Uterus (tissue), 2 donors: Measurements from ENCODE around the gene POGK.

Experiments
- POLR2A ChIP-seq, 2 donors: fragments of 450-650 bp; IDR thresholded peaks; one replicate each; pipeline ENCODE4 v1.6.1; 2016; ENCODE audit warnings: antibody characterized with exemption in 2 of 2, mild to moderate bottlenecking in 1 of 2, moderate library complexity in 1 of 2
- TF ChIP-seq, protein P1 (sequence below), 4 experiments: fragments of 200-600 bp in 2 of 4; fragments of 450-650 bp in 2 of 4; sonication (generic) in 2 of 4; IDR thresholded peaks; one replicate each; pipeline ENCODE4 v1.5.1; 2016 to 2019; ENCODE audit warnings: antibody characterized with exemption in 4 of 4, mild to moderate bottlenecking in 2 of 4, moderate library complexity in 1 of 4

DNA sequence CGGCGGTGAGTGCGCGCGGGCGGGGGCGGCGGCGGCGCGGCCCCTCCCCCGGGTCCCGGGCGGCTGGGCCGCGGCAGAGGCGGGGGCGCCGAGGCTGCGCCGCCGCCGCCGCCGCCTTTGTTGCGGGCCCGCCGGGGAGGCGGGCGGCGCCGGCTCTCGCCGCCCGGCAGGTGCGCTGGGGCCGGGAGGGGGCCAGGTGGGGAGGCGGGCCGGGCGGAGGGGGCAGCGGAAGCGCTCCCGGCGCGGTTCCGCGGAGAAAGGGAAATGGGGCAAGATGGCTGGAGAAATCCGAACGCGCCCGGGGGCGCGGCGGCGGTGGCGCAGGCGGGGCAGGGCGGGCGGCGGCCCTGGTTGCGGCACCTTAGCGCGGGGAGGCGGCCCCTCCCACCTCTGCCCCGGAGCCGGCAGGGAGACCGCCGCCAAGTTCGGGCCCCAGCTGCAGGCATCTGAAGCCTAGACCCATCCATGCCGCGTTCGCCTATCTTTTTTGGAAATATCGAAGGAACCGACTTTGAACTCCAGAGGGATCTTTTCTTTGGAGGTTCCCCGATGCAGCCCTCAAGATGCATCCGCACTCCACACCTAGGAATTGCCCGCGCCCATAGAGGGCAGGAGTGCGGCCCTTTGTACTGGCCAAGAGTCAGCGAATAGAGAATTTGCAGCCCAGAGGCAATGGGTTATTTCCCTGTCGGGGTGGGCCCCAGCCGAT lies 479 bp downstream of the POGK start:
- TF ChIP-seq, protein P1, sequence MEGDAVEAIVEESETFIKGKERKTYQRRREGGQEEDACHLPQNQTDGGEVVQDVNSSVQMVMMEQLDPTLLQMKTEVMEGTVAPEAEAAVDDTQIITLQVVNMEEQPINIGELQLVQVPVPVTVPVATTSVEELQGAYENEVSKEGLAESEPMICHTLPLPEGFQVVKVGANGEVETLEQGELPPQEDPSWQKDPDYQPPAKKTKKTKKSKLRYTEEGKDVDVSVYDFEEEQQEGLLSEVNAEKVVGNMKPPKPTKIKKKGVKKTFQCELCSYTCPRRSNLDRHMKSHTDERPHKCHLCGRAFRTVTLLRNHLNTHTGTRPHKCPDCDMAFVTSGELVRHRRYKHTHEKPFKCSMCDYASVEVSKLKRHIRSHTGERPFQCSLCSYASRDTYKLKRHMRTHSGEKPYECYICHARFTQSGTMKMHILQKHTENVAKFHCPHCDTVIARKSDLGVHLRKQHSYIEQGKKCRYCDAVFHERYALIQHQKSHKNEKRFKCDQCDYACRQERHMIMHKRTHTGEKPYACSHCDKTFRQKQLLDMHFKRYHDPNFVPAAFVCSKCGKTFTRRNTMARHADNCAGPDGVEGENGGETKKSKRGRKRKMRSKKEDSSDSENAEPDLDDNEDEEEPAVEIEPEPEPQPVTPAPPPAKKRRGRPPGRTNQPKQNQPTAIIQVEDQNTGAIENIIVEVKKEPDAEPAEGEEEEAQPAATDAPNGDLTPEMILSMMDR (IDR thresholded peaks at IDR 0.05), result no peak
- TF ChIP-seq POLR2A (IDR thresholded peaks at IDR 0.05), result no peak
